Anterior cingulate cortex (tissue), 58 donors: ENCODE measurements around the gene SCNN1G.

Experiments
- DNase-seq, 58 donors: peaks; one replicate each; lab custom pipeline; 2025; lab: John Stamatoyannopoulos, UW

SCNN1G gene

DNA sequence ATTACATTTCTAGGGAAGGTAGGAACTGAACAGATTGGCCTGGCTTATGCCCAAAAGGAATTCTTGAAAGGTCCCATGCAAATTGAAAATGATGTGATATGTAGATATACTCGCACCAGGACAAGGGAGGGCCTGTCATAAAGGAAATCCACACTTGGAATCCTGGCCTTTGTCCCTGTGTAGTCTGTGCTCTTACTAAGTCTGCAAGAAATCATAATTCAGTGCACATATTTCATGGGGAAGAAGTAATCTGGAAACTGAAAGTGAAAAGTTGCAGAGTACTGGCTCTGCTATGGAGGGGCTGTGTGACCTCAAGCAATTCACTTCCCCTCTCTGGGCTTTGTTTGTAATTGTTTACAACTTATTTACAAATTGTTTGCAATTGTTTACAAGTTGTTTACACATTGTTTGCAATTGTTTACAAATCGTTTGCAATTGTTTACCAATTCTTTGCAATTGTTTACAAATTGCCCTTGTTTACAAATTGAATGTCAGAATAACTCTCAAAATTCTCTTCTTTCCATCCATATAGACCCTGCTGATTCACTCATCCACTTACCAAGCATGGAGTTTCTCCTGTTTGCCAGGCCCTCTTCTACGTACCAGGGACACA lies 12.9 kb downstream of the SCNN1G start:
- no peak for DNase-seq

DNA sequence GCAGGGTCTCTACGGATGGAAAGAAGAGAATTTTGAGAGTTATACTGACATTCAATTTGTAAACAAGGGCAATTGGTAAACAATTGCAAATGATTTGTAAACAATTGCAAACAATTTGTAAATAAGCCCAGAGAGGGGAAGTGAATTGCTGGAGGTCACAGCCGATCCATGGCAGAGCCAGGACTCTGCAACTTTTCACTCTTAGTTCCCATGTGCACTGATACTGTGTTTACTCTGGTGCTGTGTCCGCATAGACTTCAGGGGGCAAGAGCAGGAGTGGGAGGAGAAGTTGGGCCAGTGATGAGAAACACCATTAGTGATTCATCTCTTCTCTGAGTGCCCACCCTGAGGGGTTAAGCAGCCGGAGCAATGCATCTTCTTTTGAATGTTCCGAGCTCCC lies 14.0 kb downstream of the SCNN1G start:
- DNase-seq = no peak

DNA sequence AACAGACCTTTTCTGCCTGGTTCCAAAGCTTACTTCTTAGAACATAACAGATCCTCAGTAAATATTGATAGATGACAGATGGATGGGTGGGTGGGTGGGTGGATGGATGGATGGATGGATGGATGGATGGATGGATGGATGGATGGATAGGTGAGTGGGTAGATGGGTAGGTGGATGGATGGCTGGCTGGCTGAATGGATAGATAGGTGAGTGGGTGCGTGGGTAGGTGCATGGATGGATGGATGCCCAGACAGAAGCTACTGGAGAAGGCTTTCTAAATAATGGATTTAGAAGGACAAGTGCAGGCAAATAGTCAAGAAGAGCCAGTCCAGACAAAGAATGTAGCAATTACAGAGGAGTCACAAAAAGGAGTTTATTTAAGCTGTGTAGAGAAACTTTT lies 19.6 kb downstream of the SCNN1G start:
- peak in 2 of 58 donors; percentile 0 to 3 for DNase-seq

DNA sequence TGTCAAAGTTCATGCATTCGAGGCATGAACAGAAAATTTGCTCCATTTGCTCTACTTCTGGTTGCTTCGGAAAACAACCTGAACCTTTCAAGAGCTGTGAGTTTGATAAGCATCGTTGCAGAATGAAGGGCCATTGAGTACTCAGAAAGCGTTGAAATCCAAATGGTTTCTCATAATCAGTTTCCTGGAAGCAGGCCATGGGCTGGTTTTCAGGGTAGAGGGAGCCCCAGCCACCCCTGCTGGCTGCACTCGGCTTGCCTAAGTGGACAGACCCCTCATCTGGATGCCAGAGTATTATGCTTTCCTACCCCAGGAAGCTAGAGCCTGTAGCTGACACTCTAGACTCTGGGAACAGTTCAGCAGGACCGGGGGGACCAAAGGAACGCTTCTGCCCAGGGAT lies 24.4 kb downstream of the SCNN1G start:
- no peak for DNase-seq

DNA sequence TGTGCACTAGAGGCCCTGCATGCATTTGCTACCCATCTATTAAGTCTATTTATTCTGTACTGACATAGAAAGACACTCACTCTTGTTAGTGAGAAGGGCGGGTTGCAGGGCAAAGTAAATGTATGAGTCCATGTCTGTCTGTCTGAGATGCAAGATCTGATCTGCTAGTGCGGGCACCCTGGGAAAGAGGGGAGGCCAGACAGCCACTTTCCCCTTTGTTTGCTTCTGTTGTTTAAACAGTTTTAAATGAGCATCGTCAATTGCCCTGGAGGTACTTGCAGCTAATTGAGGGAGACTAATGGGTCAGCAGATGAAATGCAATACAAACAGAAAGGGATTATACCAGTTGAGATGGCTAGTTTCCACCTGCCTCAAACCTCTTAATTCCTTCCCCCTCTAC lies 24.9 kb downstream of the SCNN1G start:
- no peak for DNase-seq

DNA sequence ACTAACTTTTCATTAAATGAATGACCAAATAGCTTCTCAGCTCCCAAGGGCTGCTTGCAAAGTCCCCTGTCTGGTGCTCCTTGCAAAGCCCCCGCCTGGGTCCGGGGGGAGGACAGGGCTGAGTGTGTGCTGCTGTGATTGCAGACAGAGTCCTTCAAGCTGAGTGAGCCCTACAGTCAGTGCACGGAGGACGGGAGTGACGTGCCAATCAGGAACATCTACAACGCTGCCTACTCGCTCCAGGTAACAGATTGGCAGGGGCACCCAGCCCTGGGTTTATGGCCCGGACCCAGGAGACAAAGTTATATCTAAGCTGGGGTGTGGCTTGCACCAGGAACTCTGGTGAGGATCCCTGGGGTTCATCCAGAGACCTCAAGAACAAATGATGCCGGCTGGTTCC lies 27.1 kb downstream of the SCNN1G start:
- no peak for DNase-seq

DNA sequence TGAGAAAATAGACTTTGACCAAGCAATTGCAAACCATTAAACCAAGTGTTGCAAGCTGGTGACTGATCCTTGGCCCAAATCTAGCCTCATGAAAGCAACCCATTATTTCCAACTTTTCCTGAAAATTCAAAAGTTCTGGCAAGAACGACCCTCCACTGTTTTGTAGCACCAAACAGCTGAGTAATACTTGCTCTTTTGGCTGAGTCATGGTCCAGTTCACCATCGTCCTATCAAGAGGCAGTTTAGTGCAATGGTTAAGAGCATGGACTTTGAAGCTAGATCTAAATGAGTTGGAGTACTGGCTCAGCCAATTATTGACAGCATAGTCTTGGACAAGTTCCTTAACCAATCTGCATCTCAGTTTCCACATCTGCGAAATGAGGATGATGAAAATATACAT lies 31.3 kb downstream of the SCNN1G start:
- DNase-seq = no peak

DNA sequence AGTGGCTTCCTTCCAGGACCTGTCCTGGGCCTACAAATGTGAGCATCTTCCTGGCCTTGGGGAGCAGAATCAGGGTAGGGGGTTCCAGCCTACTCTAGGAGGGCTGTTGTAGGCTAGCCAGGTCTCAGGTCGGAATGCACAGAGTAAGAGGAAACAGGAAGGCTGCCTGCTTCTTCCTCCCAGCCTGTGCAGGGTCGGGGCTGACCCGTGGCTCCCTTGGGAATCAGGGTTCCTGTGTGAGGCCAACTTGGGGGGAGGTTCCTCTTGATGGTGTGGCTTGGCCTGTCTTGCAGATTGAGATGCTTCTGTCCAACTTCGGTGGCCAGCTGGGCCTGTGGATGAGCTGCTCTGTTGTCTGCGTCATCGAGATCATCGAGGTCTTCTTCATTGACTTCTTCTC lies 32.3 kb downstream of the SCNN1G start:
- DNase-seq = no peak

DNA sequence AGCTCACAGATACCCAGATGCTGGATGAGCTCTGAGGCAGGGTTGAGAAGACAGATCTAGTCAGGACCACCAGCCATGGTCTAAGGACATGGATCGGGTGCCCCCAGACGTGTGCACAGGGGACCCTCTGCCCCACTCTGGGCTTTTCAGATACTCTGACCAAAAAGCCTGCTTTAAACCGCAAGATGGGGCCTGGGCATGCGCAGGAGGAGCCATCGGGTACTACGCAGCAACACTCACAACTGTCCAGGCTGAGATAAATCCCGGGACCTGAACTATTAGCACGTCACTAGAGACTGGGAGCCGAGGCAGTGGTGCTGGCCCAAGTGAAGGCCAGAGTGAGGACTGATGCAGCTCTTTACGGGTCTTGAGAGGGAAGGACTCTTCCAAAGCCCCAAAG lies 32.9 kb downstream of the SCNN1G start:
- no peak for DNase-seq

DNA sequence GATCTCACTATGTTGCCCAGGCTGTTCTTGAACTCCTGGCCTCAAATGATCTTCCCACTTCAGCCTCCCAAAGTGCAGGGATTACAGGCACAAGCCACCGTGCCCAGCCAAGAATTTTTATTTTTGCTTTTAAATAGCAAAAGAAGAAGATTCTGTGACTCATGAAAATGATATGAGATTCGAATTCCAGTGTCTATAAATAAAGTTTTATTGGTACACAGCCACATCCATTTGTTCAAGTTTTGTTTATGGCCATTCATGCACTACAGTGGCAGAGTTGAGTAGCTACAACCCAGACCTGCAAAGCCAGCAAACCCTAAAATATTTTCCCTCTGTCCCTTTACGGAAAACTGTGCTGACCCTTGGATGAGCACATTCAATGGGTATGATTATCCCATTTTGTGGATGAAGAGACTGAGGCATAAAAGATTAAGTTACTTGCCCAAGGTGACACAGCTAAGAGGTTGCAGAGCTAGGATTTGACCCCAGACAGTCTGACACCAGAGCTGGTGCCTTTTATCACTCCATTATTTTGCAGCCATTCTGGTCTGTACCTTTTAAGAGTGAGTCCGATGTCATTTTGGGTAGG lies 34.2 kb downstream of the SCNN1G start:
- DNase-seq = no peak

DNA sequence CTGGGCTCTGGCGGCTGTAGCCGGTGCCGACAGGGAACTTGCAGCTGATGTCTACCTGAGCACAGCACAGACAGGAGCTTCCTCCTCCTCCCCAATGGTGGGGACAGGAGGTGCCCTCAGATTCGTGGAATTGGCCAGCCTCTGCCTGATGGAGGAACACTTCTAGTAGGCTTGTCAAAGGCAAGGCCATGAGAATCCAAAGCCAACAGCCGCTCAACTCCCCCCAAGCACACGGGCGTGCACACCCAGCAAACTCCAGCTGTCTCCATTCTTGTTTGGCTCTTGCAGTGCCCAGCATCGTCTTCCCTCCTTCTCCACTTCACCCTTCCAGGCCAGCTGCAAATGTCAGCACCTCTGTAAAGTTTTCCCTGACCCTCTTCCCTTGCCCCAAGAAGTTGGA lies 35.1 kb downstream of the SCNN1G start:
- no peak for DNase-seq

DNA sequence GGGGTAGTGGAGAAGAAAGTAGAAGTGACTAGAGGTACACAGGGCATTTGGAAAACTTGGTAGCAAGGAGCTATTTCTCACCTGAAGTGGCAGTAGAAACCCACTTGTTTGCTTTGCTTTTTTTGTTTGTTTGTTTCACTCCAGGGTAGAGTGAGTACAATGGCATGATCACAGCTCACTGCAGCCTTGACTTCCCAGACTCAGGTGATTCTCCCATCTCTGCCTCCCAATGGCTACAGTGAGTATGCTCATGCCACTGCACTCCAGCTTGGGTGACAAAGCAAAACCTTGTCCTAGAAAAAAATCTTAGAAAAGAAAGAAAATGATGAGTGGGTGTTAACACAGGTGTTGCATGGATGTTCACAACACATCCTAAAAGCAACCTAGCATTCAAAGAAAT lies 40.4 kb downstream of the SCNN1G start:
- DNase-seq = no peak

DNA sequence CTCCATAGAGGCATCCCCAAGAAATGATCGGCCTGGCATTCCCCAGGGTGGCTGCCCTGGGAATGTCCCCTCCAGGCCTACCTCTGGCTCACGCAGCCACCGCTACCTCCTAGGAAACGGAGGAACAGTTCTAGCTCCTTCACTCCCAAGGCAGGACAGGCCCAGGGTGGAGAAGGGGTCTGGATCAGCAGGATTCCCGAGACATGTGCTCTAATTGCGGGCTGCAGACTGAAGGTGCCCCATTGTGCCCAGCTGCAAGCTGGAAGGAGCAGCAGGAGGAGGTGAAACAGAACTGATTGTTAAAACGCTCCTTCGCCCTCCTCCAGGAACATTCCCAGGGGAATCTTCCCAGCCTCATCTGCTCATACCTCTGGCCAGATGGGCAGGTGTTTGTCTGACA lies 40.8 kb downstream of the SCNN1G start:
- DNase-seq = no peak

DNA sequence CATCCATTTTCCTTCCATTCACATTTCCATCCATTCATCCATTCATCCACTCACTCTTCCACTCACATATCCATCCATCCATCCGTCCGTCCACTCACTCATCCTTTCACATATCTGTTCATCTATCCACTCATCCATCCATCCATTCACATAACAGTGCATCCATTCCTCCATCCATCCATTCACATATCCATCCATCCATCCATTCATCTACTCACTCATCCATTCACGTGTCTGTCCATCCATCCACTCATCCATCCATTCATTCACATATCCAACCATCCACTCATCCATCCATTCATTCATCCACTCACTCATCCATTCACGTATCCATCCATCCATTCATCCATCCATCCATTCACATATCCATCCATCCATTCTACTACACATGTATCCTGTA lies 42.6 kb downstream of the SCNN1G start:
- DNase-seq = no peak

DNA sequence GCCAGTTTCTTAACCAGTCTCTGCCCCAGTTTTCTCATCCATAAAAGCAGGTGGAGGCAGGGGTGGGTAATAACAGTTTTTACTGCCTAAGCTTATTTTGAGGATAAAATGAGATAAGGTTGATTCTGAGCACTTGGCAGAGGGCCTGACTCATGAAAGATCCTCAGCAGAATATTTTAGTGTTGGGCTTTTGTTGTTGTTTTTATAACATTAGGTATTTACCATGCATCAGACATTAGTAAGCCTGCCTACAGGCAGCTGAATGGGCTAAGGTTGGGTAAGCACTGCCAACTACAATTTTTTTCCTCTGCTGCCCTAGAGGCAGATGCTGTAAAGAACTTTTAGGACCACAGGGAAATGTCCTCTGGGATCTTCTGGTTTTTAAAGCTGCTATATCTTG lies 43.1 kb downstream of the SCNN1G start:
- no peak for DNase-seq

DNA sequence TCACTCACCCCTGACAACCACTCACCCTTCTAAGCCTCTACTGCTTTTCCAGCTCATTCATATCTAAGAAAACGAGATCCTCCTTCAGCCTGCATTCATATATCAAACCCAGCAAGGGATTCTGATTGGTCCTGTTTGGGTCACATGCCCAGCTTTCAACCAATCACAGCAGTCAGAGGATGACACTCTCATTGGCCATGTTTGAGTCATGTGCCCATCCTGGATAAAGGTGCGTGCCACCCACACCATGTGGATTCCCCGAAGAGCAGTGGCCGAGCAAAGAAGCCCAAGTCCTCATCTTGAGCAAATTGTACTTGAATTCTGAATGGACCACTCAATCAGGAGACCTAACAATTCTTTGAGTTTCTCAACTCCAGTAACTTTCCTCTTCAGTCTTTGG lies 45.0 kb downstream of the SCNN1G start:
- DNase-seq = no peak

DNA sequence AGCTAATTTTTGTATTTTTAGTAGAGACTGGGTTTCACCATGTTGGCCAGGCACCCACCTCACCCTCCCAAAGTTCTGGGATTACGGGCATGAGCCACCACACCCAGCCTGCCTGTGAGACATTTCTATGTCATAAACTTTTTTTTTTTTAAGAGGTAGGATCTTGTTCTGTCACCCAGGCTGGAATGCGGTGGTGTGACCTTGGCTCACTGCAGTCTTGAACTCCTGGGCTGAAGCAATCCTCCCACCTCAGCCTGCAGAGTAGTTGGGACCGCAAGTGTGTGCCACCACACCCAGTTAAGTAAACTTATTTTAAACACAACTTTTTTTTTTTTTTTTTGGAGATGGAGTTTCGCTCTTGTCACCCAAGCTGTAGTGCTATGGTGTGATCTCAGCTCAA lies 47.2 kb downstream of the SCNN1G start:
- no peak for DNase-seq

DNA sequence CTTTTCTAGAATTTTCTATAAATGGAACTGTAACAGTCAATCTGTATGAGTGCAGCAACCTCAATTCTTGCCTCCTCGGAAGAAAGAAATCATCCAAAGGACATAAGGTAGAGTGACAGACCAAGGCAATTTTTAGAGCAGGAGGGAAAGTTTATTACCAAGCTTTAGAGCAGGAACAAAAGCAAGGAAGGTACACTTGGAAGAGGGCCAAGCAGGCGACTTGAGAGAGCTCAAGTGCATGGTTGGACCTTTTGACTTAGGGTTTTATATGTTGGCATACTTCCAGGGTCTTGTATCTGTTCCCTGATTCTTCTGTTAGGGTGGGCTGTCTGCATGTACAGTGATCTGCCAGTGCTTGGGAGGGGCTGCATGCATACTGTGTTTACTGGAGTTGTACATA lies 50.3 kb downstream of the SCNN1G start:
- DNase-seq = no peak

DNA sequence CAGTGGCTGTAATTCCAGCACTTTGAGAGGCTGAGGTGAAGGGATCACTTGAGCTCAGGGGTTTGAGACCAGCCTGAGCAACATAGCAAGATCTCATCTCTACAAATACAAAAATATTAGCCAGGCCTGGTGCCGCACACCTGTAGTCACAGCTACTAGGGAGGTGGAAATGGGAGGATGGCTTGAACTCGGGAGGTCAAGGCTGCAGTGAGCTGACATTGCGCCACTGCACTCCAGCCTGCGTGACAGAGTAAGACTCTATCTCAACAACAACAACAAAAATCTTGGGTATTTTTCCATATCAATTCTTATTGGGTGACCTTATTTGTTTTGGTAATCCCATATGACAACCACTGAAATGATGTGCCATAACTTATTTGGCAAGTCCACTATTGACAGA lies 52.6 kb downstream of the SCNN1G start:
- no peak for DNase-seq

DNA sequence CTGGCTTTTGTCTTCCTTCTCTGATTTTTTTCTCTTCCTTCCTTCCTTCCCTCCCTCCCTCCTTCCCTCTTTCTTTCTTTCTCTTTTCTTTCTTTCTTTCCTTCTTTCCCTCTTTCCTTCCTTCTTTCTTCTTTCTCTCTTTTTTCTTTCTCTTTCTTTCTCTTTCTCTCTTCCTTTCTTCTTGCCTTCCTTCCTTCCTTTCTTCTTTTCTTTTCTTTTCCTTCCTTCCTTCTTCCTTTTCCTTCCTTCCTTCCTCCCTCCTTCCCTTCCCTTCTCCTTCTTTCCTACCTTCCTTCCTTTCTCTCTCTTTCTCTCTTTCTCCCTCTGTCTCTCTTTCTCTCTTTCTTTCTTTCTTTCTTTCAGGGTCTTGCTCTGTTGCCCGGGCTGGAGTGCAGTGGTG lies 54.4 kb downstream of the SCNN1G start:
- no peak for DNase-seq

DNA sequence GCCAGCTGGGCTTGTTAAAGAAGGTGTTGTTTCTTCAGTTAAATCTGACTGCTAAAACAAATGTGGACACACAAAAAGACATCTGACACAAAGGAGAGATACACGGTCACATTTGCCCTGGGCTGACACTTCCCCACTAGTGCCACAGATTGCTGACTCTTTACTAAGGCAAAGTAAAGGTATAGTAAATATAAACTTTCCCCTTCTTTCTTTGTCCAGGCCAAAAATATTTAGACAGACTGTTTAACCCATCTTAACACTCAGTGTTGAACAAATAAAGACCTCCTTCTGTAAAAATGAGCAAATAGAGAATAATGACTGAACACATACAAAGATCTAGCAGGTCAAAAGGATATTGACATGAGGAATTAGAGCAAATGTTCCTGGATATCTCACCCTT lies 58.4 kb downstream of the SCNN1G start:
- DNase-seq = no peak

DNA sequence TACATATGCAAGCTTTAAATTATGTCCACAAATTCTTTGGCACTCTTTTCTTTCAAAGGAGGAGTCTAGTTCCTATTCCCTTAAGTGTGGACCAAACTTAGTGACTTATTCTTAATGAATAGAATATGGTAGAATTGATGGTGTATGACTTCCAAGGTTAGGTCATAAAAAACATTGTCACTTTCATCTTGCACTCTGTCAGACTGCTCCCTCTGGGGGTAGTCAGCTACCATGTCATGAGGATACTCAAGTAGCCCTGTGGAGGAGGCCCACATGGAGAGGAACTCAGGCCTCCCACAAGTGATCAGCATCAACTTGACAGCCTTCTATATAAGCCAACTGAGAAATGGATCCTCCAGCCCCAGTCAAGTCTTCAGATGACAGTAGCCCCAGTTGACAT lies 61.6 kb downstream of the SCNN1G start:
- DNase-seq = no peak

DNA sequence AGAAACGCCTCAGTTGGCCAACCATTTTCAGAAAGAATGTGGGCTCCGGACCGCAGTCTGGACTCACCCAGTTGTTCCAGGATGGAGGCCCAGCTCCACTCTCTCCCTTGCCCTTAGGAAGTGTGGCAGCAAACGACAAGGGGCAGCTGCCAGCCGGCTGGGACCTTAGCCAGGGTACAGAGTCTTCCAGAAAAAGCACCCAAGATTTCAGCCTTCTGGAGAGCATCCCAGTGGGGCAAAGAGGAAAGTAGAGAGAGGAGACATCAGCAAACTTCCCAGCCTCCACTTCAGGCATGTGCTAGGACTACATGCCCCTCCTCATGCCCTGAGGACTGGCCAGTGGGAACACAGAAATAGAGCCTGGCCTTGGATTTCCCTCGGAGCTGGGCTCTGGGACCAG lies 62.7 kb downstream of the SCNN1G start:
- DNase-seq = peak in 32 of 58 donors; percentile 0 to 61 (median 9)
